Left forelimb (tissue), 1 donor: ENCODE measurements around the gene POLR1H.

Experiments used
- DNase-seq: peaks from one replicate; pipeline ENCODE4 v3.0.0-alpha.2; 2018; ENCODE audit warnings: low spot score

POLR1H gene

DNA sequence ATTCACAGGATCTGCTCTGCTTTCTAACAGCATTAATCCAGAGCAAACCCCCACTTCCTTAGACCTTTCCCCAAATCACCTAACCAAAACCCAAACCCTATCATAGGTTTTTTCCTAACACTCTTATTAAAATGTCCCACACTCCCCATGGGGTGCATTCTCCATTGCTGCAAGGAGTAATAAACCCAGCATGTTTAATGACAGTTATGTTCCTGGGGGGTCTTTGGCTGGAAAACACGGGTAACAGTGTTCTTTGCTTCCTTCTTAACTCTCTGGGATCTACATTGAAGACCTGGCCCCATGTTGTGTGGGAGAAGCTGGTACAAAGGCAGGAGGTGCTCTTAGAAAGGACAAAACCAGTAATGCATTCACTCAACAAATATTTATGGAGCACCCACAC is 35.8 kb downstream of the POLR1H start:
- no peak for DNase-seq

GRCh38 chr6:30097902-30098768 is 37.1 kb downstream of the POLR1H start:
- no peak for DNase-seq

- no peak for DNase-seq
Observed at GRCh38 chr6:30100154-30100553, 39.1 kb downstream of the POLR1H start.

GRCh38 chr6:30100585-30101443 is 39.7 kb downstream of the POLR1H start:
- DNase-seq = no peak

- DNase-seq = peak; percentile 84
Observed at GRCh38 chr6:30101444-30102413, 40.7 kb downstream of the POLR1H start.

DNA sequence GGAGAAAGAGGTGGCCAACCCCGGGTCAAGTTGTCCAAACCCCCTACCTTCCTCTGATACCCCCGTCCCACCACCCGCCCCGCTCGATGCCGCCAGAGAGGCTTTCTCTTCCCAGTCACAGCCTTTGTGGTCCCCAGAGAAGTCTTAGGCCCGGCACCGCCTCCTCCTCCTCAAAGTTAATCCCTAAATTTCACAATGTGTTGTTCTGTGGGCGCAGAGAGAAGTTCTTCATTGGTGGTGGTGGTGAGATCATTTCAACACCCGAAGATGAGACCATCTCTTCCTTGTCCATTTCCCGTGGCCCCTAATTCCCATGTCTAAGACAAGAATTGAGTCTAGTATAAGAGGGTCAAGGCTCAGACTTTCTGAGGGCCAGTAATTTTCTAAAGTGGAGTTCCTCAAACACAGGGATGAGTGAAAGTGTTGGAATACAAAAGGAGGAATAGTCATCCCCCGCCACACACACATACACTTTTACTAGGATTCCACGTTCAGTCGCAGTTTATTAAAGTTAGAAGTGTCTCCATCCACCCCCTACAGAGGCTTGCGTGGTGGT is 41.4 kb downstream of the POLR1H start:
- no peak for DNase-seq

- DNase-seq = peak; percentile 82
Observed at GRCh38 chr6:30102970-30103871, 42.2 kb downstream of the POLR1H start.

GRCh38 chr6:30103872-30104179 is 42.8 kb downstream of the POLR1H start:
- no peak for DNase-seq

DNA sequence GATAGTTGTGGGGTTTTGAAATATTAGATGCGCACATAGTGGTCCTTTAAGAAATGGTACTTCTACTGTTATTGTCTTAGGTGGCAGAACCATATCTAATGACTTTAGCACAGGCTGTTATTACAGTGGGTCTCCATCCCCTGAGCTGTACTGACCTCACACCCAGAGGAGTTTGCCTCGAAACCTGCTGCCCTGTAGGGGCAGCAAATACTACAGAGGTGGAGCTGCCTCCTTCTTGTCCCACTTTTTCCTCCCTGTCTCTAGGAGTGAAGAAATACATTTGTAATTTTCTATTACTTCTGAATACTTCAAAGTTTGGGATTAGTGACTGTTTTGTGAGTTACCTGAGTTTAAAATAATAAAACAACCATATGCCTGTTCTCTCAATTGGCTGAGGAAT is 43.6 kb downstream of the POLR1H start:
- no peak for DNase-seq

GRCh38 chr6:30111266-30111856 is 50.3 kb downstream of the POLR1H start:
- DNase-seq = no peak

- no peak for DNase-seq
Observed at GRCh38 chr6:30112402-30112994, 51.4 kb downstream of the POLR1H start.

DNA sequence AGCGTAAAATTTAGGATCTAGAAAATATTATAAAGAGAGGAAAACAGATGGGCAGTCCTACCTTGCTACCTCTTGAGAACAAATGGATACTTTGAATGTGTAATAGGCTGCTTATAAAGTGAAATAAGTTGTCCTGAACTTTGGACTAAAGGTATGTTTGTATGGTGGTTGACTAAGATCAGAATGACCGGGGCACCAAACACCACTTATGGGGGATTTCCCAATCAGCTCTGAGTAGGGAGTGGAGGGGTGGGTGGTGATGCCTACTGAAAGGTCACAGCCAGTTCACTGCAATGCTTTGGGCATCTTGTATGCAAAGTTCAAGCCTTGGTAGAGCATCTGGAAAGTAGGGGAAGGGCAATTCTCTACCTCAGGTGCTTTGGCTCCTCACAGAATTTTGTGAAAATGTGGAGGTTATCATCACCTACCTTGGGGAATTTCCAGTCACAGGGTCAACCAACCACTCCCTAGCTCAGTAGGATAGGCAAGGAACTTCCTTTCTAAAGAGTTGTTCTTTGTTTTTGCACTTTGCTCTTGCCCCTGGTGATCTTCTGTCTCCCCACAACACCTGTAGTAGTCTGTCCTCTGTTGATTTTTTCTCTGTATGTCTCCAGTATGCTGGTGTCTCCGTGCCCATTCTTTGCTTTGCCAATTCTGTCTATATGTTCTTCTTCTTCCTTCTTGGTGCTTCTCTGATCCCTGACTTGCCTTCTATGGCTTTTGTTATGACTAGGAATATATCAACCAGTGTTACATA is 52.1 kb downstream of the POLR1H start, which contains the start of gene TRIM31:
Gene TRIM31, minus strand, starts transcription at position 88 of the 757 bp plus-strand sequence. CDS start 285 bp downstream, outside the sequence.
- DNase-seq = no peak

DNA sequence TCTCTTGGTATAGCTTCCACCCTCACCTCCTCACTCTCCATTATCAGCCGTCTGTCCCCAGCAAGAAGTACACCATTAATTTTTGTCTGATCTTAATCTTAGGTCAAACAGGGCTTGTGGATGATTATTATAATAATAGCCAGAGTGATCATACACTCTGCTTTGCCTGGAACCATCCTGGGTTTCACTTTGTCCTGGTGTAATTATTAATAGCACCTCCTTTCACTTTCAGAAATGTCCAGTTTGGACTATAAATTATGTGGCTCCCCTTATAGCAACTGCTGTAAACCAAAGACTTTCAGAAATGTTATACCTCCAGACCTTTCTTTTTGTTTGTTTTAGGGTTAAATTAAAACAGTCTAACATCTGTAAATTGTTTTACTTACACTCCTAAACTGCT is 52.8 kb downstream of the POLR1H start:
- no peak for DNase-seq
